ENCODE measurements around the gene LEMD1. TPM values are rescaled to one million over a fixed set of nuclear protein-coding genes. Genes with fewer than 3 reads are reported as not detected.
A peak's percentile ranks its signal among the peaks of the same experiment; 100 is the strongest.

The LEMD1 gene
- total RNA-seq, 4 donors from 2014 or later: 1.1 to 1.4 (median 1.3) TPM; not detected in 1

GRCh38 chr1:205346956-205347574, 74.8 kb downstream of the LEMD1 start:
- H3K4me3 ChIP-seq: no peak overlapping the region
- TF ChIP-seq POLR2A (IDR thresholded peaks at IDR 0.05) (no peak), CTCF (IDR thresholded peaks at IDR 0.05) (no peak)
- no peaks in the 10 kb centered on the region for H3K9me3 ChIP-seq
- H3K27me3 ChIP-seq: peaks cover 17 to 78% (median 20%) of the 10 kb centered on the region in 4 donors
- no peaks in the 10 kb centered on the region for H3K36me3 ChIP-seq
- H3K4me1 ChIP-seq: peaks cover 11 to 47% (median 13%) of the 10 kb centered on the region in 3 donors
- no peak for DNase-seq
- no peak overlapping the region for H3K27ac ChIP-seq
- 73 to 80% methylated on average over 10 of the region's 10 CpGs for whole genome bisulfite sequencing, 2 donors
- intact Hi-C loops (cut with DNase I): no loop called here

DNA sequence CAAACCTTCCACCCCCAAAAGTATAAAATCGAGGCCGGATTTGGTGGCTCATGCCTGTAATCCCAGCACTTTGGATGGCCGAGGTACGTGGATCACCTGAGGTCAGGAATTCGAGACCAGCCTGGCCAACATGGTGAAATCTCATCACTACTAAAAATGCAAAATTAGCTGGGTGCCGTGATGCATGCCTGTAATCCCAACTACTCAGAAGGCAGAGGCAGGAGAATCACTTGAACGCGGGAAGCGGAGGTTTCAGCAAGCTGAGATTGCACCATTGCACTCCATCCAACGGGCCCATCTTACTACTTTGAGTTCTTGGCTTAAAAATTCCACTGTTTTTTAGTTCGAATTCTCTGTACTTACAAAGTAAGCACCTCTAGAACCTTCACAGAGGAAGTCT, 76.1 kb downstream of the LEMD1 start:
- TF ChIP-seq CTCF (IDR thresholded peaks at IDR 0.05) (no peak), POLR2A (IDR thresholded peaks at IDR 0.05) (no peak)
- H3K4me1 ChIP-seq: peaks cover 11 to 50% (median 13%) of the 10 kb centered on the region in 3 donors
- WGBS, 2 donors: 84 to 86% methylated on average over 11 of the region's 11 CpGs
- no peaks in the 10 kb centered on the region for H3K9me3 ChIP-seq
- H3K27me3 ChIP-seq: peaks cover 17 to 79% (median 20%) of the 10 kb centered on the region in 4 donors
- intact Hi-C loops (cut with DNase I): no loop called here
- no peak for DNase-seq
- H3K4me3 ChIP-seq: no peak overlapping the region
- no peak overlapping the region for H3K27ac ChIP-seq
- H3K36me3 ChIP-seq: no peaks in the 10 kb centered on the region

DNA sequence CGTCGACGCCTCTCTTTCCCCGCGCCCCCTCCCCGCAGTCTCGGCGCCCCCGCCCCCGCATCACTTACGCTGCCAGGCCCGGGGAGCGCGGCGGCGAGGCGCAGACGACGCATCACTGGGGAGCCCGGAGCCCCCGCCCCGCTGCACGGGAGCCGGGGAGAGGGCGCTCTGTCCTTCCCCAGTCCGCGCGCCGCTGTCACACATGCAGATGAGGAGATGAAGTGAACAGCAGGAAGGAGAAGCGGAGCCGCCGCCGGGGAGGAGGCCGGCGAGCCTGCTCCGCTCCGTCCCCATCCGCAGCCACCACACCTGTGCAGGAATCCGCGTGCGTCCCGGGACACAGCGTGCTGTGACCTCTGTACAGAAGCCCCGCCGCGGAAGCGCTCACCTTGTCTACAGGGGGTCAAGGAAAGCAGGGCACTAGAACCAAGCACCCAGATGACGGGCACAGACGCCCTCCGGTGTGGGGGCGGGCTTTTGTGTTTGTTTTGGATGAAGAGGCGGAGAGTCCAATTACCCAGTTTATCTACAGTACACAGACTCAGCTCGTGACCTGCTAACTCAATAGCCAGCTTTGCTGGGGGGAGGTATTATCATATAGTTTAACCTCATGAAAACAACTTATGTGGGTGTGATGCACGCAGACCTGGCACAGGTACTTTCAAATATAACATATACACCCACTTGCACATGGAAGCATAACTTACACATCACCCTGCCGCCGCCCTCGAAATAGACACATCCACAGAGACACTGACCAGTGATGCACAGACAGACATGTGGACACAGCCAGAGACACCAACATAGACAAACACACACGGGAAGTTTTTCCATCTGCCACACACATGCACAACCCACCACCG, 77.6 kb downstream of the LEMD1 start:
- TF ChIP-seq CTCF (IDR thresholded peaks at IDR 0.05) (no peak), POLR2A (IDR thresholded peaks at IDR 0.05) (no peak)
- 42 to 46% methylated on average over 4 to 7 of the region's 59 CpGs for WGBS, 2 donors
- no peak overlapping the region for H3K27ac ChIP-seq
- H3K27me3 ChIP-seq: peaks cover 17 to 71% (median 20%) of the 10 kb centered on the region in 4 donors
- peaks cover 11 to 37% (median 13%) of the 10 kb centered on the region in 3 donors for H3K4me1 ChIP-seq
- no peaks in the 10 kb centered on the region for H3K36me3 ChIP-seq
- intact Hi-C loops (cut with DNase I): no loop called here
- DNase-seq: no peak
- peak overlapping the region; percentile 15 to 64 (median 32) for H3K4me3 ChIP-seq
- H3K9me3 ChIP-seq: no peaks in the 10 kb centered on the region

GRCh38 chr1:205343431-205344065, 78.3 kb downstream of the LEMD1 start:
- TF ChIP-seq POLR2A (IDR thresholded peaks at IDR 0.05) (no peak), CTCF (IDR thresholded peaks at IDR 0.05) (peak in 2 of 6 experiments; percentile 7 to 8)
- H3K9me3 ChIP-seq: no peaks in the 10 kb centered on the region
- peak overlapping the region; percentile 15 to 64 (median 32) for H3K4me3 ChIP-seq
- H3K36me3 ChIP-seq: no peaks in the 10 kb centered on the region
- no peak for DNase-seq
- H3K27me3 ChIP-seq: peaks cover 17 to 70% (median 20%) of the 10 kb centered on the region in 4 donors
- intact Hi-C loops (cut with DNase I): no loop called here
- no peak overlapping the region for H3K27ac ChIP-seq
- H3K4me1 ChIP-seq: peaks cover 11 to 30% (median 13%) of the 10 kb centered on the region in 3 donors
- no CpG with 5 or more reads among the region's 63 CpGs for WGBS, 2 donors
